MM.1S (cell line): ENCODE results near the gene SIPA1.
A peak's percentile ranks its signal among the peaks of the same experiment; 100 is the strongest.

ENCODE experiments used
- DNase-seq: peaks from one replicate; pipeline ENCODE4 v3.0.0-alpha.2; 2015
- H2AFZ ChIP-seq: fragments of 300-600 bp; sonication (generic); 2 replicates; pipeline ENCODE4 v1.6.0; 2016; ENCODE audit warnings: antibody characterized with exemption, low read length
- H3F3A ChIP-seq: fragments of 300-600 bp; sonication (generic); 2 replicates; pipeline ENCODE4 v1.6.1; 2016; ENCODE audit warnings: mild to moderate bottlenecking, antibody characterized with exemption, low read length, moderate library complexity, mixed read lengths; ENCODE audit not compliant: insufficient read depth
- H3K27ac ChIP-seq: fragments of 300-600 bp; sonication (generic); 2 replicates; pipeline ENCODE4 v1.5.1; 2016; ENCODE audit warnings: mild to moderate bottlenecking, low read length
- H3K27me3 ChIP-seq: fragments of 300-600 bp; sonication (generic); replicated peaks from 2 replicates; pipeline ENCODE4 v1.6.0; 2016; ENCODE audit warnings: low read length; ENCODE audit not compliant: insufficient read depth
- H3K36me3 ChIP-seq: fragments of 300-600 bp; sonication (generic); replicated peaks from 2 replicates; pipeline ENCODE4 v1.6.1; 2016; ENCODE audit warnings: mild to moderate bottlenecking, low read length, mixed read lengths; ENCODE audit not compliant: insufficient read depth
- H3K4me1 ChIP-seq: fragments of 300-600 bp; sonication (generic); 2 replicates; pipeline ENCODE4 v1.6.1; 2016; ENCODE audit warnings: low read length, mixed read lengths
- H3K4me2 ChIP-seq: fragments of 300-600 bp; sonication (generic); 2 replicates; pipeline ENCODE4 v1.6.0; 2016; ENCODE audit warnings: low read depth, low read length
- H3K4me3 ChIP-seq: fragments of 300-600 bp; sonication (generic); 2 replicates; pipeline ENCODE4 v1.5.1; 2016; ENCODE audit warnings: low read length, mixed read lengths
- H3K79me2 ChIP-seq: fragments of 300-600 bp; sonication (generic); 2 replicates; pipeline ENCODE4 v1.6.1; 2016; ENCODE audit warnings: mixed run types, low read length, mixed read lengths
- H3K9ac ChIP-seq: fragments of 300-600 bp; sonication (generic); 2 replicates; pipeline ENCODE4 v1.6.1; 2016; ENCODE audit warnings: low read length, mixed read lengths
- H3K9me2 ChIP-seq: fragments of 300-600 bp; sonication (generic); replicated peaks from 2 replicates; pipeline ENCODE4 v1.6.1; 2016; ENCODE audit warnings: mild to moderate bottlenecking, low read length, mixed read lengths; ENCODE audit not compliant: insufficient read depth
- H3K9me3 ChIP-seq: fragments of 300-600 bp; sonication (generic); replicated peaks from 2 replicates; pipeline ENCODE4 v1.6.1; 2016; ENCODE audit warnings: mild to moderate bottlenecking, low read length, mixed read lengths; ENCODE audit not compliant: insufficient read depth
- H4K20me1 ChIP-seq: fragments of 300-600 bp; sonication (generic); 2 replicates; pipeline ENCODE4 v1.6.1; 2016; ENCODE audit warnings: mild to moderate bottlenecking, low read length, moderate library complexity, mixed read lengths; ENCODE audit not compliant: insufficient read depth
- CTCF ChIP-seq: fragments of 300-600 bp; sonication (generic); IDR thresholded peaks from 2 replicates; pipeline ENCODE4 v1.5.1; 2016; ENCODE audit warnings: antibody characterized with exemption, low read length, mixed read lengths
- EZH2 ChIP-seq: fragments of 300-600 bp; sonication (generic); optimal IDR thresholded peaks from 2 replicates; pipeline ENCODE3; 2017; ENCODE audit warnings: low read depth, mild to moderate bottlenecking, antibody characterized with exemption, low read length, mixed read lengths
- EZH2phosphoT487 ChIP-seq: fragments of 300-600 bp; sonication (generic); IDR thresholded peaks from 2 replicates; pipeline ENCODE4 v1.6.1; 2018; ENCODE audit warnings: antibody characterized with exemption, low read length

SIPA1 gene

GRCh38 chr11:65617136-65617850, 20.6 kb upstream of the SIPA1 start:
- peaks cover 17% of the 10 kb centered on the region for H3K4me1 ChIP-seq
- peaks cover 70% of the 10 kb centered on the region for H3K79me2 ChIP-seq
- DNase-seq, result no peak
- no peak overlapping the region for H2AFZ ChIP-seq
- no peaks in the 10 kb centered on the region for H4K20me1 ChIP-seq
- 0 out of 2 replicates have a peak, but pooled peaks cover 5% of the 10 kb centered on the region for H3F3A ChIP-seq
- no peaks in the 10 kb centered on the region for H3K9me2 ChIP-seq
- TF ChIP-seq EZH2 (no peak), EZH2phosphoT487 (no peak)
- peak overlapping the region; percentile 93; the same call in 1 of the 2 replicates for H3K9ac ChIP-seq
- no peaks in the 10 kb centered on the region for H3K36me3 ChIP-seq
- peak overlapping the region; percentile 99 for H3K4me2 ChIP-seq
- no peaks in the 10 kb centered on the region for H3K9me3 ChIP-seq
- H3K27ac ChIP-seq, result no peak overlapping the region
- H3K27me3 ChIP-seq, result no peaks in the 10 kb centered on the region
- peak overlapping the region; percentile 77 for H3K4me3 ChIP-seq

GRCh38 chr11:65617990-65618751, 19.7 kb upstream of the SIPA1 start:
- H3K27me3 ChIP-seq, result no peaks in the 10 kb centered on the region
- DNase-seq, result no peak
- no peaks in the 10 kb centered on the region for H3K9me3 ChIP-seq
- H4K20me1 ChIP-seq, result no peaks in the 10 kb centered on the region
- TF ChIP-seq CTCF, result no peak
- TF ChIP-seq EZH2, result no peak
- TF ChIP-seq EZH2phosphoT487, result no peak
- H3K4me1 ChIP-seq, result peaks cover 12% of the 10 kb centered on the region
- peaks cover 65% of the 10 kb centered on the region for H3K79me2 ChIP-seq
- no peaks in the 10 kb centered on the region for H3K36me3 ChIP-seq
- H3K4me2 ChIP-seq, result no peak overlapping the region
- H3K27ac ChIP-seq, result no peak overlapping the region
- no peak overlapping the region for H2AFZ ChIP-seq
- no peak overlapping the region for H3K9ac ChIP-seq
- H3F3A ChIP-seq, result 0 out of 2 replicates have a peak, but pooled peaks cover 5% of the 10 kb centered on the region
- H3K9me2 ChIP-seq, result no peaks in the 10 kb centered on the region
- no peak overlapping the region for H3K4me3 ChIP-seq

GRCh38 chr11:65618763-65619162, 19.1 kb upstream of the SIPA1 start:
- Histone ChIP-seq H3K27me3 (no peaks in the 10 kb centered on the region), H3K9ac (no peak overlapping the region), H3K9me3 (no peaks in the 10 kb centered on the region), H3K4me3 (no peak overlapping the region), H3F3A (0 out of 2 replicates have a peak, but pooled peaks cover 5% of the 10 kb centered on the region), H3K27ac (no peak overlapping the region), H4K20me1 (no peaks in the 10 kb centered on the region), H3K79me2 (peaks cover 59% of the 10 kb centered on the region), H3K36me3 (no peaks in the 10 kb centered on the region), H3K4me1 (peaks cover 11% of the 10 kb centered on the region; the same call in 1 of the 2 replicates), H3K4me2 (no peak overlapping the region), H2AFZ (no peak overlapping the region), H3K9me2 (no peaks in the 10 kb centered on the region)
- DNase-seq, result no peak
- TF ChIP-seq EZH2phosphoT487 (no peak), CTCF (no peak), EZH2 (no peak)
